Brain microvascular endothelial cell (primary cell): ENCODE data around the gene PRPF40B.

Experiments
- DNase-seq: peaks from one replicate; pipeline ENCODE4 v3.0.0-alpha.2; 2020
- H3K27ac ChIP-seq: fragments of 250-450 bp; sonication (Bioruptor Pico); 2 replicates; pipeline ENCODE4 v1.5.1; 2020; ENCODE audit warnings: mild to moderate bottlenecking, moderate library complexity
- H3K27me3 ChIP-seq: fragments of 250-450 bp; sonication (Bioruptor Pico); replicated peaks from 2 replicates; pipeline ENCODE4 v1.5.1; 2020; ENCODE audit warnings: mild to moderate bottlenecking
- H3K36me3 ChIP-seq: fragments of 250-450 bp; sonication (Bioruptor Pico); replicated peaks from 2 replicates; pipeline ENCODE4 v1.5.1; 2020; ENCODE audit warnings: mild to moderate bottlenecking
- H3K4me3 ChIP-seq: 2 replicates; pipeline ENCODE4 v1.5.1; 2011; ENCODE audit warnings: low read depth, mild to moderate bottlenecking, control low read depth, low read length, moderate library complexity
- CTCF ChIP-seq: IDR thresholded peaks from 2 replicates; pipeline ENCODE4 v1.5.1; 2011; ENCODE audit warnings: low read depth, mild to moderate bottlenecking, moderate library complexity, low read length, control low read depth, inconsistent platforms; ENCODE audit errors: missing control alignments
- in situ Hi-C: cut with HindIII; loops from 2 replicates; pipeline ENCODE4 v1.10.0; 2017; ENCODE audit warnings: low sequenced_read_pairs, low pct_ligation_motif_present

The PRPF40B gene

GRCh38 chr12:49678711-49679110, 55.4 kb downstream of the PRPF40B start:
- Histone ChIP-seq H3K36me3 (no peaks in the 10 kb centered on the region), H3K27ac (no peak overlapping the region), H3K4me3 (no peak overlapping the region), H3K27me3 (no peaks in the 10 kb centered on the region)
- DNase-seq: no peak
- in situ Hi-C loops: no loop called here
- no peak for TF ChIP-seq CTCF

- DNase-seq: no peak
- Histone ChIP-seq H3K27me3 (no peaks in the 10 kb centered on the region), H3K27ac (no peak overlapping the region), H3K4me3 (no peak overlapping the region), H3K36me3 (no peaks in the 10 kb centered on the region)
- TF ChIP-seq CTCF: no peak
- in situ Hi-C loops: no loop called here
Measured at GRCh38 chr12:49680075-49680474, 56.7 kb downstream of the PRPF40B start.

GRCh38 chr12:49683599-49684309, 60.4 kb downstream of the PRPF40B start:
- no peak overlapping the region for H3K4me3 ChIP-seq
- no peak overlapping the region for H3K27ac ChIP-seq
- no peaks in the 10 kb centered on the region for H3K36me3 ChIP-seq
- no peak for TF ChIP-seq CTCF
- in situ Hi-C loops: no loop called here
- DNase-seq: no peak
- no peaks in the 10 kb centered on the region for H3K27me3 ChIP-seq

- no peak for TF ChIP-seq CTCF
- in situ Hi-C loops: no loop called here
Measured at GRCh38 chr12:49684310-49684854, 61.0 kb downstream of the PRPF40B start.

GRCh38 chr12:49687941-49688340, 64.6 kb downstream of the PRPF40B start:
- Histone ChIP-seq H3K27me3 (no peaks in the 10 kb centered on the region), H3K27ac (no peak overlapping the region), H3K36me3 (no peaks in the 10 kb centered on the region), H3K4me3 (no peak overlapping the region)
- in situ Hi-C loops: no loop called here
- no peak for DNase-seq
- no peak for TF ChIP-seq CTCF

More at GRCh38 chr12:49684310-49684854, 61.0 kb downstream of the PRPF40B start:
- Histone ChIP-seq H3K4me3 (no peak overlapping the region), H3K27me3 (no peaks in the 10 kb centered on the region), H3K36me3 (no peaks in the 10 kb centered on the region), H3K27ac (no peak overlapping the region)
- no peak for DNase-seq

GRCh38 chr12:49689237-49689636, 65.9 kb downstream of the PRPF40B start:
- in situ Hi-C loops: no loop called here
- no peak for DNase-seq
- no peaks in the 10 kb centered on the region for H3K36me3 ChIP-seq
- no peaks in the 10 kb centered on the region for H3K27me3 ChIP-seq
- no peak overlapping the region for H3K27ac ChIP-seq
- TF ChIP-seq CTCF: no peak
- H3K4me3 ChIP-seq: no peak overlapping the region
